Uterus (tissue), 4 donors: ENCODE results near the gene GALK2. TPM values are rescaled to one million over a fixed set of nuclear protein-coding genes. Genes with fewer than 3 reads are reported as not detected.

Source experiments
- DNase-seq, 2 donors: peaks; one replicate each; pipeline ENCODE4 v3.0.0-alpha.2; 2019 to 2020
- H3K27ac ChIP-seq, 2 donors: fragments of 200-600 bp; sonication (generic); 1 replicate in 1 of 2; 2 replicates in 1 of 2; pipeline ENCODE4 v1.5.1; 2016 to 2018
- H3K27me3 ChIP-seq, 2 donors: fragments of 200-600 bp; sonication (generic); one replicate each; pipeline ENCODE4 v1.5.1; 2018 to 2019; ENCODE audit warnings: control low read depth in 1 of 2
- H3K36me3 ChIP-seq, 2 donors: fragments of 200-600 bp; sonication (generic); one replicate each; pipeline ENCODE4 v1.5.1; 2019; ENCODE audit warnings: control low read depth in 1 of 2
- H3K4me1 ChIP-seq, 2 donors: fragments of 200-600 bp; sonication (generic); one replicate each; pipeline ENCODE4 v1.5.1; 2018 to 2019; ENCODE audit warnings: control low read depth in 1 of 2
- H3K4me3 ChIP-seq, 2 donors: fragments of 200-600 bp; sonication (generic); 1 replicate in 1 of 2; 2 replicates in 1 of 2; pipeline ENCODE4 v1.5.1; 2018 to 2019; ENCODE audit warnings: mild to moderate bottlenecking in 1 of 2
- H3K9me3 ChIP-seq, 2 donors: fragments of 200-600 bp; sonication (generic); one replicate each; pipeline ENCODE4 v1.5.1; 2019; ENCODE audit warnings: control low read depth in 1 of 2
- CTCF ChIP-seq, 4 experiments: fragments of 200-600 bp in 2 of 4; fragments of 450-650 bp in 2 of 4; sonication (generic) in 2 of 4; IDR thresholded peaks; one replicate each; pipeline ENCODE4 v1.5.1; 2016 to 2019; ENCODE audit warnings: antibody characterized with exemption in 4 of 4, mild to moderate bottlenecking in 2 of 4, moderate library complexity in 1 of 4
- POLR2A ChIP-seq, 2 donors: fragments of 450-650 bp; IDR thresholded peaks; one replicate each; pipeline ENCODE4 v1.6.1; 2016; ENCODE audit warnings: antibody characterized with exemption in 2 of 2, mild to moderate bottlenecking in 1 of 2, moderate library complexity in 1 of 2
- intact Hi-C: fragments of 100-400 bp; cut with DNase I; formaldehyde crosslinking; loops from one replicate; pipeline ENCODE4 v1.15.1; 2023; ENCODE audit warnings: low total_unique reads
- total RNA-seq, 4 donors: library from RNA; depleted of rRNA in 3 of 4; stranded (reverse); fragments of >200 nt in 3 of 4; gene quantifications; one replicate each; pipeline versions ENCODE4 v1.1.0 to v1.2.4, GENCODE V29; 2014 to 2023
- donor health status: DM: yes; HTN: yes; CAD: no.

GALK2 gene
- total RNA-seq, 4 donors from 2014 or later = 65.1 to 178 (median 79.4) TPM

- Histone ChIP-seq H3K27ac (no peak overlapping the region), H3K4me3 (no peak overlapping the region), H3K4me1 (peaks cover 0 to 3% of the 10 kb centered on the region in 2 donors), H3K36me3 (no peaks in the 10 kb centered on the region), H3K9me3 (no peaks in the 10 kb centered on the region), H3K27me3 (no peaks in the 10 kb centered on the region)
- DNase-seq = no peak
- TF ChIP-seq POLR2A (IDR thresholded peaks at IDR 0.05) (no peak), CTCF (IDR thresholded peaks at IDR 0.05) (no peak)
- intact Hi-C loops = no loop called here
Observed at GRCh38 chr15:49152552-49153312, 17.3 kb upstream of the GALK2 start.

- intact Hi-C loops = no loop called here
Observed at GRCh38 chr15:49154359-49154758, 15.7 kb upstream of the GALK2 start.

GRCh38 chr15:49154799-49155109 lies 15.3 kb upstream of the GALK2 start:
- intact Hi-C loops = no loop called here
- peak overlapping the region; percentile 88 to 89 for H3K27ac ChIP-seq
- H3K4me1 ChIP-seq = no peaks in the 10 kb centered on the region

More at GRCh38 chr15:49154359-49154758, 15.7 kb upstream of the GALK2 start:
- H3K36me3 ChIP-seq = no peaks in the 10 kb centered on the region
- H3K27ac ChIP-seq = peak overlapping the region; percentile 88 to 89
- H3K4me1 ChIP-seq = no peaks in the 10 kb centered on the region
- H3K4me3 ChIP-seq = peak overlapping the region; percentile 80 to 96
- no peaks in the 10 kb centered on the region for H3K9me3 ChIP-seq
- H3K27me3 ChIP-seq = no peaks in the 10 kb centered on the region
- no peak for DNase-seq
- no peak for TF ChIP-seq CTCF (IDR thresholded peaks at IDR 0.05)
- TF ChIP-seq POLR2A (IDR thresholded peaks at IDR 0.05) = no peak

GRCh38 chr15:49155110-49155833 lies 14.8 kb upstream of the GALK2 start, which contains the start of gene COPS2:
COPS2 (minus strand) TSS chr15:49155599; CDS start chr15:49155578, 21 bp downstream.
- intact Hi-C loops = no loop called here
- TF ChIP-seq POLR2A (IDR thresholded peaks at IDR 0.05) = peak; percentile 42 to 52
- TF ChIP-seq CTCF (IDR thresholded peaks at IDR 0.05) = peak in 2 of 4 experiments; percentile 16 to 43
- Histone ChIP-seq H3K36me3 (no peaks in the 10 kb centered on the region), H3K27me3 (no peaks in the 10 kb centered on the region), H3K4me3 (peak within 1 kb of the TSS; percentile 80 to 96), H3K27ac (peak within 1 kb of the TSS; percentile 88 to 89), H3K4me1 (no peaks in the 10 kb centered on the region), H3K9me3 (no peaks in the 10 kb centered on the region)
- DNase-seq = peak; percentile 94 to 95

More at GRCh38 chr15:49154799-49155109, 15.3 kb upstream of the GALK2 start:
- Histone ChIP-seq H3K36me3 (no peaks in the 10 kb centered on the region), H3K9me3 (no peaks in the 10 kb centered on the region), H3K27me3 (no peaks in the 10 kb centered on the region), H3K4me3 (peak overlapping the region; percentile 80 to 96)
- TF ChIP-seq POLR2A (IDR thresholded peaks at IDR 0.05) (no peak), CTCF (IDR thresholded peaks at IDR 0.05) (no peak)
- DNase-seq = no peak
